ENCODE data around the gene YEATS2. TPM values are rescaled to one million over a fixed set of nuclear protein-coding genes. Genes with fewer than 3 reads are reported as not detected.
A peak's percentile ranks its signal among the peaks of the same experiment; 100 is the strongest.

Gene YEATS2
- total RNA-seq, 1 donor from 2014 or later: 65.1 TPM

DNA sequence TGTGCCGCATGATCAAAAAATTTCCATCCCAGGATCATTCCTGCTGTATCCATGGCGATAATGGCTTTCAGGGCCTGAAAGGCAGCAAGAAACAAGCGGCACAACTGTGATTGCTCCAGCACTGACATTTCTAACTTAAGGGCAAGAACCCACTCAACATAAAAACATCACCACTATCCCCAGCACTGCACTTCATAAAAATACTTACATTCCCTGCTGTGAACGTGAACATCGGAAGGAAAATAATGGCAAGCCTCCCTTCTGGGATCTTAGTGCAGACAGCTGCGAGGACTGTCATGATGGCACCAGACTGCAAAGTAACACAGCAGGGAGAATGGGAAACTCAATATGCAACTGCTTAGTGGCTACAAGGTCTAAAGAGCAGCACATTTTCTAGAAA, 135.9 kb downstream of the YEATS2 start:
- Mint-ChIP-seq H3K36me3 (ENCODE audit: low read depth, unreplicated experiment) (peaks cover 21% of the 10 kb centered on the region), H3K27me3 (ENCODE audit: unreplicated experiment) (no peaks in the 10 kb centered on the region), H3K4me1 (ENCODE audit: unreplicated experiment) (no peaks in the 10 kb centered on the region), H3K9me3 (ENCODE audit: unreplicated experiment) (no peaks in the 10 kb centered on the region), H3K27ac (ENCODE audit: unreplicated experiment) (no peak overlapping the region), H3K4me3 (ENCODE audit: unreplicated experiment) (no peak overlapping the region)
- no peak for TF ChIP-seq CTCF (IDR thresholded peaks at IDR 0.05; ENCODE audit: unreplicated experiment)
- no peak for DNase-seq (ENCODE audit: low spot score)

GRCh38 chr3:183837390-183837789, 139.8 kb downstream of the YEATS2 start:
- Mint-ChIP-seq H3K27me3 (ENCODE audit: unreplicated experiment) (no peaks in the 10 kb centered on the region), H3K36me3 (ENCODE audit: low read depth, unreplicated experiment) (peaks cover 29% of the 10 kb centered on the region), H3K4me3 (ENCODE audit: unreplicated experiment) (no peak overlapping the region), H3K9me3 (ENCODE audit: unreplicated experiment) (no peaks in the 10 kb centered on the region), H3K27ac (ENCODE audit: unreplicated experiment) (no peak overlapping the region), H3K4me1 (ENCODE audit: unreplicated experiment) (no peaks in the 10 kb centered on the region)
- no peak for DNase-seq (ENCODE audit: low spot score)
- no peak for TF ChIP-seq CTCF (IDR thresholded peaks at IDR 0.05; ENCODE audit: unreplicated experiment)

DNA sequence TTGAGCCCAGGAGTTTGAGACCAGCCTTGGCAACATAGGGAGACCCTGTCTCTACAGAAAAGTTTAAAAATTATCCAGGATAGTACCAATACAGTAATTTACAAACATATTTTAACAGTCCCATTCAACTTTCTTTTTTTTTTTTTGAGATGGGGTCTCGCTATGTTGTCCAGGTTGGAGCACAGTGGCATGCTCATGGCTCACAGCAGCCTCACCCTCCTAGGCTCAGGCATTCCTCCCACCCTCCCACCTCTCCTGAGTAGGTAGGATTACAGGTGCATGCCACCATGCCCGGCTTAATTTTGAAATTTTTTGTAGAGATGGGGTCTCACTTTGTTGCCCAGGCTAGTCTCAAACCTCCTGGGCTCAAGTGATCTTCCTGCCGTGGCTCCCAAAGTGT, 140.3 kb downstream of the YEATS2 start:
- Mint-ChIP-seq H3K9me3 (ENCODE audit: unreplicated experiment) (no peaks in the 10 kb centered on the region), H3K36me3 (ENCODE audit: low read depth, unreplicated experiment) (peaks cover 25% of the 10 kb centered on the region), H3K27ac (ENCODE audit: unreplicated experiment) (no peak overlapping the region), H3K4me3 (ENCODE audit: unreplicated experiment) (no peak overlapping the region), H3K4me1 (ENCODE audit: unreplicated experiment) (no peaks in the 10 kb centered on the region), H3K27me3 (ENCODE audit: unreplicated experiment) (no peaks in the 10 kb centered on the region)
- no peak for TF ChIP-seq CTCF (IDR thresholded peaks at IDR 0.05; ENCODE audit: unreplicated experiment)
- DNase-seq (ENCODE audit: low spot score): no peak

DNA sequence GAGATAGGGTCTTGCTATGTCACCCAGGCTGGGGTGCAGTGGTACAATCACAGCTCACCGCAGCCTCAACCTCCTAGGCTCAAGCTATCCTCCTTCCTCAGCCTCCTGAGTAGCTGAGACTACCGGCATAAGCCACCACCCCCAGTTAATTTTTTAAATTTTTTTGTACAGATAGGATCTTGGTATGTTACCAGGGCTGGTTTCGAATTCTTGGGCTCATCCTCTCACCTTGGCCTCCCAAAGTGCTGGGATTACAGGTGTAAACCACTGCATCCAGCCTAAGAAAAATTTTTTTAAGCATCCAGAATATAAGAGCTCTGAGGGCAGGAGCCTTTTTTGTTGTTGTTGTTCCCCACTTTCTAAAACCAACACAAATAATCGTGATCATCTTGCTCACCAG, 142.2 kb downstream of the YEATS2 start:
- no peaks in the 10 kb centered on the region for H3K27me3 Mint-ChIP-seq (ENCODE audit: unreplicated experiment)
- H3K36me3 Mint-ChIP-seq (ENCODE audit: low read depth, unreplicated experiment): peaks cover 16% of the 10 kb centered on the region
- TF ChIP-seq CTCF (IDR thresholded peaks at IDR 0.05; ENCODE audit: unreplicated experiment): no peak
- no peaks in the 10 kb centered on the region for H3K4me1 Mint-ChIP-seq (ENCODE audit: unreplicated experiment)
- no peak for DNase-seq (ENCODE audit: low spot score)
- H3K4me3 Mint-ChIP-seq (ENCODE audit: unreplicated experiment): peak overlapping the region; percentile 18
- no peak overlapping the region for H3K27ac Mint-ChIP-seq (ENCODE audit: unreplicated experiment)
- H3K9me3 Mint-ChIP-seq (ENCODE audit: unreplicated experiment): no peaks in the 10 kb centered on the region

DNA sequence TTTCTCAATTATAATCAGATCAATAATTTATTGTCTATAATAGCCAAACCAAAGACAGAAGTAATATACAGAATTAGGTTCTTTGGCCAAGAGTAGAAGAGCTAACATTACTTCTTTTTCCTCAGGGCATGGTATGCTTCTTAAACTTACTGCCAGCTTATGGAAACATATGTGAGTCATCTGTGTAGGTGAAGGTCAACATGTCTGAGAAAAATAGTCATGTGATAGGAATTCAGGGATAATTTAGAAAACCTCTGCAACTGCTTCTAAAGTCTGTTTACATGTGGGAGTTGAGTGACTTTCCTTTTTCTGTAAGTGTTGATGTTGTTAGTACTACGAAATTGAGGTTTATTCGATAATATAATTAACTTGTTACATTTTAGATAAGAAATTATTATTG, 147.0 kb downstream of the YEATS2 start:
- no peak overlapping the region for H3K27ac Mint-ChIP-seq (ENCODE audit: unreplicated experiment)
- no peaks in the 10 kb centered on the region for H3K4me1 Mint-ChIP-seq (ENCODE audit: unreplicated experiment)
- no peak overlapping the region for H3K4me3 Mint-ChIP-seq (ENCODE audit: unreplicated experiment)
- DNase-seq (ENCODE audit: low spot score): no peak
- TF ChIP-seq CTCF (IDR thresholded peaks at IDR 0.05; ENCODE audit: unreplicated experiment): no peak
- H3K36me3 Mint-ChIP-seq (ENCODE audit: low read depth, unreplicated experiment): peaks cover 28% of the 10 kb centered on the region
- no peaks in the 10 kb centered on the region for H3K9me3 Mint-ChIP-seq (ENCODE audit: unreplicated experiment)
- H3K27me3 Mint-ChIP-seq (ENCODE audit: unreplicated experiment): no peaks in the 10 kb centered on the region
